Hematopoietic multipotent progenitor cell treated with erythropoietin and hydrocortisone succinate and interleukin-3 and kit ligand, for 17 days (in vitro differentiated cells): ENCODE measurements around the gene CAPN5.

ENCODE experiments used
- DNase-seq: peaks from one replicate; pipeline ENCODE4 v3.0.0-alpha.2; 2015; ENCODE audit warnings: low spot score

The CAPN5 gene

GRCh38 chr11:77118971-77119370, 52.2 kb downstream of the CAPN5 start:
- DNase-seq: no peak

- DNase-seq: no peak
These were observed 52.8 kb downstream of the CAPN5 start for GRCh38 chr11:77119531-77119936.

GRCh38 chr11:77120571-77120970, 53.8 kb downstream of the CAPN5 start:
- no peak for DNase-seq

- DNase-seq: no peak
These were observed 54.4 kb downstream of the CAPN5 start for GRCh38 chr11:77121096-77121640.

GRCh38 chr11:77121876-77122575, 55.3 kb downstream of the CAPN5 start:
- DNase-seq: no peak

- no peak for DNase-seq
These were observed 55.9 kb downstream of the CAPN5 start for GRCh38 chr11:77122576-77123212.

GRCh38 chr11:77123591-77123990, 56.8 kb downstream of the CAPN5 start:
- DNase-seq: no peak

GRCh38 chr11:77124041-77124440, 57.3 kb downstream of the CAPN5 start:
- no peak for DNase-seq

GRCh38 chr11:77124488-77124887, 57.7 kb downstream of the CAPN5 start:
- no peak for DNase-seq

GRCh38 chr11:77125191-77125590, 58.4 kb downstream of the CAPN5 start:
- no peak for DNase-seq

GRCh38 chr11:77125695-77126094, 58.9 kb downstream of the CAPN5 start:
- no peak for DNase-seq

GRCh38 chr11:77126156-77126775, 59.5 kb downstream of the CAPN5 start:
- no peak for DNase-seq

GRCh38 chr11:77126861-77127234, 60.1 kb downstream of the CAPN5 start:
- no peak for DNase-seq

- peak; percentile 32 for DNase-seq
These were observed 60.6 kb downstream of the CAPN5 start for GRCh38 chr11:77127235-77127911.

- no peak for DNase-seq
These were observed 61.3 kb downstream of the CAPN5 start, which contains the start of gene MYO7A for GRCh38 chr11:77127920-77128691. TSS of gene MYO7A (plus strand) at chr11:77128246. CDS start at chr11:77130635, 2,389 bp downstream.

- DNase-seq: no peak
These were observed 62.5 kb downstream of the CAPN5 start for GRCh38 chr11:77129069-77129841.

GRCh38 chr11:77129842-77130756, 63.3 kb downstream of the CAPN5 start:
- DNase-seq: no peak

- DNase-seq: no peak
These were observed 64.2 kb downstream of the CAPN5 start for GRCh38 chr11:77130763-77131513.

- no peak for DNase-seq
These were observed 64.8 kb downstream of the CAPN5 start for GRCh38 chr11:77131560-77131959.
